ENCODE measurements around the gene PPP1R14D. TPM values are rescaled to one million over a fixed set of nuclear protein-coding genes. Genes with fewer than 3 reads are reported as not detected.

PPP1R14D gene
- polyA plus RNA-seq, 1 donor from 2014 or later = not detected

- Histone ChIP-seq H3K4me3 (ENCODE audit: low read length) (no peak within 1 kb of the TSS), H3F3A (ENCODE audit: insufficient read depth, low read length, poor library complexity, severe bottlenecking) (no peaks in the 10 kb centered on the region), H3K9ac (ENCODE audit: low read length) (no peak within 1 kb of the TSS), H3K9me2 (ENCODE audit: insufficient read depth, low read length) (no peaks in the 10 kb centered on the region), H3K9me3 (ENCODE audit: low read length) (no peaks in the 10 kb centered on the region), H3K36me3 (ENCODE audit: insufficient read depth, low read length) (no peaks in the 10 kb centered on the region), H4K20me1 (ENCODE audit: insufficient read depth) (no peaks in the 10 kb centered on the region), H3K27ac (ENCODE audit: low read length) (no peak within 1 kb of the TSS), H3K27me3 (ENCODE audit: insufficient read depth, low read depth, low read length) (peaks cover 5% of the 10 kb centered on the region), H3K4me2 (ENCODE audit: low read length) (no peak within 1 kb of the TSS), H2AFZ (ENCODE audit: low read depth, low read length) (no peak within 1 kb of the TSS), H3K79me2 (replicated peaks; ENCODE audit: insufficient read depth, low read length) (no peaks in the 10 kb centered on the region)
- TF ChIP-seq POLR2AphosphoS5 (IDR thresholded peaks at IDR 0.05) (no peak), SMC3 (conservative IDR thresholded peaks at IDR 0.05; ENCODE audit: poor library complexity) (no peak), MXI1 (conservative IDR thresholded peaks at IDR 0.05; ENCODE audit: poor library complexity, severe bottlenecking) (no peak)
- TF ChIP-seq, protein P1, sequence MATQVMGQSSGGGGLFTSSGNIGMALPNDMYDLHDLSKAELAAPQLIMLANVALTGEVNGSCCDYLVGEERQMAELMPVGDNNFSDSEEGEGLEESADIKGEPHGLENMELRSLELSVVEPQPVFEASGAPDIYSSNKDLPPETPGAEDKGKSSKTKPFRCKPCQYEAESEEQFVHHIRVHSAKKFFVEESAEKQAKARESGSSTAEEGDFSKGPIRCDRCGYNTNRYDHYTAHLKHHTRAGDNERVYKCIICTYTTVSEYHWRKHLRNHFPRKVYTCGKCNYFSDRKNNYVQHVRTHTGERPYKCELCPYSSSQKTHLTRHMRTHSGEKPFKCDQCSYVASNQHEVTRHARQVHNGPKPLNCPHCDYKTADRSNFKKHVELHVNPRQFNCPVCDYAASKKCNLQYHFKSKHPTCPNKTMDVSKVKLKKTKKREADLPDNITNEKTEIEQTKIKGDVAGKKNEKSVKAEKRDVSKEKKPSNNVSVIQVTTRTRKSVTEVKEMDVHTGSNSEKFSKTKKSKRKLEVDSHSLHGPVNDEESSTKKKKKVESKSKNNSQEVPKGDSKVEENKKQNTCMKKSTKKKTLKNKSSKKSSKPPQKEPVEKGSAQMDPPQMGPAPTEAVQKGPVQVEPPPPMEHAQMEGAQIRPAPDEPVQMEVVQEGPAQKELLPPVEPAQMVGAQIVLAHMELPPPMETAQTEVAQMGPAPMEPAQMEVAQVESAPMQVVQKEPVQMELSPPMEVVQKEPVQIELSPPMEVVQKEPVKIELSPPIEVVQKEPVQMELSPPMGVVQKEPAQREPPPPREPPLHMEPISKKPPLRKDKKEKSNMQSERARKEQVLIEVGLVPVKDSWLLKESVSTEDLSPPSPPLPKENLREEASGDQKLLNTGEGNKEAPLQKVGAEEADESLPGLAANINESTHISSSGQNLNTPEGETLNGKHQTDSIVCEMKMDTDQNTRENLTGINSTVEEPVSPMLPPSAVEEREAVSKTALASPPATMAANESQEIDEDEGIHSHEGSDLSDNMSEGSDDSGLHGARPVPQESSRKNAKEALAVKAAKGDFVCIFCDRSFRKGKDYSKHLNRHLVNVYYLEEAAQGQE (IDR thresholded peaks at IDR 0.05; ENCODE audit: borderline replicate concordance) = no peak
Measured at GRCh38 chr15:40769274-40770146, 59.0 kb downstream of the PPP1R14D start, which contains the start of gene C15orf62. Gene C15orf62 (plus strand): TSS chr15:40769980. CDS start chr15:40770496, 516 bp downstream.

GRCh38 chr15:40768521-40769273 lies 59.8 kb downstream of the PPP1R14D start:
- Histone ChIP-seq H3K4me3 (ENCODE audit: low read length) (no peak overlapping the region), H3F3A (ENCODE audit: insufficient read depth, low read length, poor library complexity, severe bottlenecking) (no peaks in the 10 kb centered on the region), H3K9me3 (ENCODE audit: low read length) (no peaks in the 10 kb centered on the region), H3K36me3 (ENCODE audit: insufficient read depth, low read length) (no peaks in the 10 kb centered on the region), H3K9ac (ENCODE audit: low read length) (no peak overlapping the region), H3K27ac (ENCODE audit: low read length) (no peak overlapping the region), H3K27me3 (ENCODE audit: insufficient read depth, low read depth, low read length) (peaks cover 13% of the 10 kb centered on the region), H2AFZ (ENCODE audit: low read depth, low read length) (no peak overlapping the region), H3K9me2 (ENCODE audit: insufficient read depth, low read length) (no peaks in the 10 kb centered on the region), H4K20me1 (ENCODE audit: insufficient read depth) (no peaks in the 10 kb centered on the region), H3K79me2 (replicated peaks; ENCODE audit: insufficient read depth, low read length) (no peaks in the 10 kb centered on the region), H3K4me2 (ENCODE audit: low read length) (no peak overlapping the region)
- TF ChIP-seq EZH2 (IDR thresholded peaks at IDR 0.05; ENCODE audit: borderline replicate concordance, insufficient read depth, low read length, poor library complexity, severe bottlenecking) (no peak), RAD21 (conservative IDR thresholded peaks at IDR 0.05) (no peak), SMC3 (conservative IDR thresholded peaks at IDR 0.05; ENCODE audit: poor library complexity) (no peak), TAF1 (IDR thresholded peaks at IDR 0.05; ENCODE audit: low read depth) (no peak), EP300 (conservative IDR thresholded peaks at IDR 0.05; ENCODE audit: poor library complexity, severe bottlenecking) (no peak), MXI1 (conservative IDR thresholded peaks at IDR 0.05; ENCODE audit: poor library complexity, severe bottlenecking) (no peak), CTCF (IDR thresholded peaks at IDR 0.05; ENCODE audit: poor library complexity, severe bottlenecking) (no peak), POLR2AphosphoS5 (IDR thresholded peaks at IDR 0.05) (no peak)
- TF ChIP-seq, protein P1 (IDR thresholded peaks at IDR 0.05; ENCODE audit: borderline replicate concordance) = no peak

Data from neural cell (in vitro differentiated cells).